Upper lobe of left lung (tissue), 6 donors: ENCODE data around the gene DMRT3. TPM values are rescaled to one million over a fixed set of nuclear protein-coding genes. Genes with fewer than 3 reads are reported as not detected.

ENCODE experiments used
- ATAC-seq, 2 donors: fragments of 200-7000 bp; cut with Tn5 transposase; one replicate each; pipeline ENCODE4 v1.9.1; 2022; ENCODE audit warnings: mild to moderate bottlenecking in 2 of 2, moderate library complexity in 2 of 2; ENCODE audit not compliant: low FRiP score in 2 of 2
- DNase-seq, 2 donors: peaks; one replicate each; pipeline ENCODE4 v3.0.0-alpha.2; 2019 to 2020
- H3K27ac ChIP-seq, 4 donors: fragments of 200-600 bp; sonication (generic); one replicate each; pipeline ENCODE4 v1.5.1; 2016 to 2019
- H3K27me3 ChIP-seq, 4 donors: fragments of 200-600 bp; sonication (generic); one replicate each; pipeline ENCODE4 v1.5.1; 2017 to 2019
- H3K36me3 ChIP-seq, 4 donors: fragments of 200-600 bp; sonication (generic); one replicate each; pipeline ENCODE4 v1.5.1; 2016 to 2019
- H3K4me1 ChIP-seq, 4 donors: fragments of 200-600 bp; sonication (generic); one replicate each; pipeline ENCODE4 v1.5.1; 2018 to 2019
- H3K4me3 ChIP-seq, 4 donors: fragments of 200-600 bp; sonication (generic); one replicate each; pipeline ENCODE4 v1.5.1; 2017 to 2019; ENCODE audit warnings: mild to moderate bottlenecking in 2 of 4, moderate library complexity in 1 of 4
- H3K9me3 ChIP-seq, 4 donors: fragments of 200-600 bp; sonication (generic); one replicate each; pipeline ENCODE4 v1.5.1; 2018 to 2019
- EP300 ChIP-seq, 4 donors: sonication (generic); formaldehyde crosslinking; IDR thresholded peaks; one replicate each; pipeline ENCODE4 v1.5.1; 2017; ENCODE audit warnings: antibody characterized with exemption in 4 of 4, control low read depth in 2 of 4
- POLR2A ChIP-seq, 4 donors: fragments of 450-650 bp; IDR thresholded peaks; one replicate each; pipeline ENCODE4 v1.5.1; 2016 to 2017; ENCODE audit warnings: antibody characterized with exemption in 4 of 4, mild to moderate bottlenecking in 2 of 4
- POLR2AphosphoS5 ChIP-seq, 2 donors: sonication (generic); formaldehyde crosslinking; IDR thresholded peaks; one replicate each; pipeline ENCODE4 v1.5.1; 2017; ENCODE audit warnings: antibody characterized with exemption in 2 of 2
- whole genome bisulfite sequencing, 2 donors: methylation state at CpG; one replicate each; pipeline ENCODE4 v1.1.5; 2017 to 2018; 5-methylcytosine and 5-hydroxymethylcytosine counted together
- total RNA-seq, 6 donors: library from RNA; depleted of rRNA in 4 of 6; stranded (reverse); fragments of >200 nt in 4 of 6; gene quantifications; one replicate each; pipeline versions ENCODE4 v1.1.0 to v1.2.1, GENCODE V29; 2016 to 2021
- TF ChIP-seq, protein P1 (sequence below), 6 experiments: fragments of 450-650 bp in 4 of 6; fragments of 200-600 bp in 2 of 6; sonication (generic) in 2 of 6; IDR thresholded peaks; one replicate each; pipeline ENCODE4 v1.5.1; 2016 to 2019; ENCODE audit warnings: antibody characterized with exemption in 6 of 6
- donor health status: DM: no; HTN: no; CAD: no; lungs with moderate emphysema.
- donor health status: DM: no; HTN: yes; CAD: no; lungs with severe emphysema.

The DMRT3 gene, protein sequence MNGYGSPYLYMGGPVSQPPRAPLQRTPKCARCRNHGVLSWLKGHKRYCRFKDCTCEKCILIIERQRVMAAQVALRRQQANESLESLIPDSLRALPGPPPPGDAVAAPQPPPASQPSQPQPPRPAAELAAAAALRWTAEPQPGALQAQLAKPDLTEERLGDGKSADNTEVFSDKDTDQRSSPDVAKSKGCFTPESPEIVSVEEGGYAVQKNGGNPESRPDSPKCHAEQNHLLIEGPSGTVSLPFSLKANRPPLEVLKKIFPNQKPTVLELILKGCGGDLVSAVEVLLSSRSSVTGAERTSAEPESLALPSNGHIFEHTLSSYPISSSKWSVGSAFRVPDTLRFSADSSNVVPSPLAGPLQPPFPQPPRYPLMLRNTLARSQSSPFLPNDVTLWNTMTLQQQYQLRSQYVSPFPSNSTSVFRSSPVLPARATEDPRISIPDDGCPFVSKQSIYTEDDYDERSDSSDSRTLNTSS
- under 1 TPM in 1 of 6 donors, not detected in 5; 0.49 TPM for total RNA-seq

DNA sequence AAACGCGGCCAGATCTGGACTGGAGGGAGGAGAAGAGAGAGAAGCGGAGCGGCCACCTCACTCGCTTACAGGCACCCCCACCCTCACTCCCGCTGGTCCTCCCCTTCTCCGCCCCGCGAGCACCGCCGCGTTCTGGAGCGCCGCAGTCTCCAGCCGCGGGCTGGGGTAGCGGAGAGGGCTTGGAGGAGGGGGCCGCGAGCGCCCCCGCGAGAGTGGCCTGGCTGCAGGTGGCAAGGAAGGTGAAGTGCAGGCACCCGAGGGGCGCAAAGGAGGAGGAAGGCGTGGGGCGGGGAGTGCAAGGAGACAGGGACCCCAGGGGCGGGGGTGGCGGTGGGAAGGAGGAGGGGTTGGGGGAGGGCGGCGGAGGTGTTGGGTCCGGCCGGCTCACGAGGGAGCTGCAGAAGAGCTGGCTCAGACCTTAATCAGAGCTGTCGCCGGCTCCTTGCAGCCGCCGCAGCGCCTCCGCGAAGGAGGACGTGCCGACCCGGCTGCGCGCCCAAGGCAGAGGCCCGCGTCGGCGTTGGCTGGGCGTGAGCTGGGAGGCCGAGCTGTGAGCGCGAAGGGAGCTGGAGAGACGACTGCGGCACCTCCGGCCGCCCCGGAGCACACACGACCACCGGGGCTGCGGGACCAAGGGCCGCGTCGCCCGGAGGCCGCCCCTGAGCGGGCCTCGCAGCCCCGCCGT is at the start of gene DMRT3:
TSS of gene DMRT3 (plus strand) at position 398 of the 685 bp plus-strand sequence. CDS start 347 bp downstream, outside the sequence.
- Histone ChIP-seq H3K4me3 (peak within 1 kb of the TSS in 3 of 4 donors; percentile 4 to 21 (median 9)), H3K27ac (no peak within 1 kb of the TSS), H3K9me3 (no peaks in the 10 kb centered on the region)

DNA sequence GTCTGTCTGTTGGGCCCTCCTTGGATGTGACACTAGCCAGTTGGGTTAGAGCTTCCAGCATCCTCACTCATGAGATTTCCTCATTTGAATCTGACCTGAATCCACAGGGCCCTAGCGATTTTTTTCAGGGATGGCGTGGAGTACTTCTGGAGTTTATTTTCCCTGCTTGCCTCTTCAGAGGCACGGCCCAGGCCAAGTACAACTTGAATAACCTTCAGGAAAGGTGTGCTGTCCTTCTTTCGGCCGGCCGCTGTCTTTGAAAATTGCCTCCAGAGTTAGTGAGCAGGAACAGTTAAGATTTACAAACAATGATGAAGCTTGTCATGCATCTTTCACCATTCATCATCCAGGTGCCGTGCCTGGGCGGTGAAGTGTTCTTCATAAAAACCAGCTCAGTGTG is 49.5 kb upstream of the DMRT3 start:
- no peak for ATAC-seq
- TF ChIP-seq POLR2A (IDR thresholded peaks at IDR 0.05), result no peak
- no peak for TF ChIP-seq EP300 (IDR thresholded peaks at IDR 0.05)
- TF ChIP-seq, protein P1, sequence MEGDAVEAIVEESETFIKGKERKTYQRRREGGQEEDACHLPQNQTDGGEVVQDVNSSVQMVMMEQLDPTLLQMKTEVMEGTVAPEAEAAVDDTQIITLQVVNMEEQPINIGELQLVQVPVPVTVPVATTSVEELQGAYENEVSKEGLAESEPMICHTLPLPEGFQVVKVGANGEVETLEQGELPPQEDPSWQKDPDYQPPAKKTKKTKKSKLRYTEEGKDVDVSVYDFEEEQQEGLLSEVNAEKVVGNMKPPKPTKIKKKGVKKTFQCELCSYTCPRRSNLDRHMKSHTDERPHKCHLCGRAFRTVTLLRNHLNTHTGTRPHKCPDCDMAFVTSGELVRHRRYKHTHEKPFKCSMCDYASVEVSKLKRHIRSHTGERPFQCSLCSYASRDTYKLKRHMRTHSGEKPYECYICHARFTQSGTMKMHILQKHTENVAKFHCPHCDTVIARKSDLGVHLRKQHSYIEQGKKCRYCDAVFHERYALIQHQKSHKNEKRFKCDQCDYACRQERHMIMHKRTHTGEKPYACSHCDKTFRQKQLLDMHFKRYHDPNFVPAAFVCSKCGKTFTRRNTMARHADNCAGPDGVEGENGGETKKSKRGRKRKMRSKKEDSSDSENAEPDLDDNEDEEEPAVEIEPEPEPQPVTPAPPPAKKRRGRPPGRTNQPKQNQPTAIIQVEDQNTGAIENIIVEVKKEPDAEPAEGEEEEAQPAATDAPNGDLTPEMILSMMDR (IDR thresholded peaks at IDR 0.05), result no peak
- no peak for TF ChIP-seq POLR2AphosphoS5 (IDR thresholded peaks at IDR 0.05)

More for the DNA sequence above, at the start of gene DMRT3:
- DNase-seq (peak in 1 of 2 donors; percentile 81), ATAC-seq (peak in 1 of 2 donors; percentile 5)
- WGBS, 2 donors, result 4 to 5% methylated on average over 4 to 19 of the region's 70 CpGs
- TF ChIP-seq POLR2AphosphoS5 (IDR thresholded peaks at IDR 0.05) (no peak), EP300 (IDR thresholded peaks at IDR 0.05) (no peak), POLR2A (IDR thresholded peaks at IDR 0.05) (no peak)
- TF ChIP-seq, protein P1 (IDR thresholded peaks at IDR 0.05), result no peak
- Histone ChIP-seq H3K27me3 (peaks cover 0 to 94% (median 47%) of the 10 kb centered on the region in 4 donors), H3K4me1 (peaks cover 28 to 39% (median 31%) of the 10 kb centered on the region in 4 donors), H3K36me3 (no peaks in the 10 kb centered on the region)

DNA sequence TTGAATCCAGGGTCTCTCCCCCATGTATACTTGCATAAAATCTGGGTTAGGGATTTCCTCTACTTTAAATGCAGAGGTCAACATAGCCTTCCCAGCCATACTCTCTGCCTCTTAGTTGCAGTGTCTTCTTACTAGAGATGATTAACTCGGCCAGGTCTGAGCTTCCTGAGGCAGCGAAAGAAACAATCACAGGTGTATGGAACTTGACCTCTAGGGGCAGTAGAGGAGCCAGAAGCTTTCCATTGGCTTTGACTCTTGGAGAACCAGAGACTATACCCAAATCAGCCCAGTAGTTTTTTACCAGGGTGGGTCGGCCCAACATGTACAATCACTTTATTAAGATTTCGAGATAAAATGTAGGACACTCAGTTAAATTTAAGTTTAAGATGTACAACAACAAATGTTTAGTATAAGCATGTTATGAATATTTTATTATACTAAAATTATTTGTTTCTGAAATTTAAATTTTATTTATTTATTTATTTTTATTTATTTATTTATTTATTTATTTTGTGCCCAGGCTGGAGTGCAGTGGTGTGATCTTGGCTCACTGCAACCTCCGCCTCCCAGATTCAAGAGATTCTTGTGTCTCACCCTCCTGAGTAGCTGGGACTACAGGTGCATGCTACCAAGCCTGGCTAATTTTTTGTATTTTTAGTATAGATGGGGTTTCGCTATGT is 48.0 kb upstream of the DMRT3 start:
- H3K27ac ChIP-seq, result no peak overlapping the region
- no peaks in the 10 kb centered on the region for H3K9me3 ChIP-seq
- H3K36me3 ChIP-seq, result no peaks in the 10 kb centered on the region
- no peaks in the 10 kb centered on the region for H3K4me1 ChIP-seq
- no peaks in the 10 kb centered on the region for H3K27me3 ChIP-seq
- 67 to 71% methylated on average over 6 of the region's 6 CpGs for WGBS, 2 donors
- DNase-seq (no peak), ATAC-seq (no peak)
- TF ChIP-seq EP300 (IDR thresholded peaks at IDR 0.05) (no peak), POLR2A (IDR thresholded peaks at IDR 0.05) (no peak), POLR2AphosphoS5 (IDR thresholded peaks at IDR 0.05) (no peak)
- TF ChIP-seq, protein P1 (IDR thresholded peaks at IDR 0.05), result no peak
- no peak overlapping the region for H3K4me3 ChIP-seq

More for the DNA sequence above, 49.5 kb upstream of the DMRT3 start:
- Histone ChIP-seq H3K4me3 (no peak overlapping the region), H3K9me3 (no peaks in the 10 kb centered on the region), H3K27ac (no peak overlapping the region), H3K4me1 (no peaks in the 10 kb centered on the region), H3K27me3 (no peaks in the 10 kb centered on the region), H3K36me3 (no peaks in the 10 kb centered on the region)
- WGBS, 2 donors, result 77 to 82% methylated on average over 8 of the region's 8 CpGs
- no peak for DNase-seq

DNA sequence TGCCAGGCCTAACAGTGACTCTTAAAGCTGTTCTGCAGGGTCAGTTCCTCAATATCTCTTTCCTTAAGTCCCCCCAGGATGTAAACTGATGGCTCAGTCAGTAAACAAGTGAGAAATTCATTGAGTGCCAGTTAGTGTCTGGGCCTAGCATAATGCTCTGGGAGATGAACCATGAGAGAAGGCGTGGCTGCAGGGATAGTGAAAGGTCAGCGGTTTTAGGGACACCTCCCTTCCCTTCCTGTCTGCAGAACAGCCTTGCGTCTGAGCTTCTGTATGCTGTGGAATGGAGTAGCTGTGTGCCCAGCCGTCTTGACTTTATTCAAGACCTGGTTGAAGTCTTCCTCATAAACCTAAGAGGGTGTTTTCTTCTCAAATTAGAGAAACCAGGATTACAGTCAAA is 46.7 kb upstream of the DMRT3 start:
- Histone ChIP-seq H3K4me3 (no peak overlapping the region), H3K36me3 (no peaks in the 10 kb centered on the region), H3K9me3 (no peaks in the 10 kb centered on the region), H3K27me3 (no peaks in the 10 kb centered on the region), H3K4me1 (no peaks in the 10 kb centered on the region), H3K27ac (no peak overlapping the region)
- TF ChIP-seq EP300 (IDR thresholded peaks at IDR 0.05) (no peak), POLR2AphosphoS5 (IDR thresholded peaks at IDR 0.05) (no peak), POLR2A (IDR thresholded peaks at IDR 0.05) (no peak)
- TF ChIP-seq, protein P1 (IDR thresholded peaks at IDR 0.05), result no peak
- WGBS, 2 donors, result 78 to 85% methylated on average over 4 of the region's 4 CpGs
- ATAC-seq, result no peak
- no peak for DNase-seq
